Measurements from ENCODE around the gene SRGAP3.

GRCh38 chr3:9230596-9230995, 18.9 kb downstream of the SRGAP3 start:
- TF ChIP-seq, protein P1, sequence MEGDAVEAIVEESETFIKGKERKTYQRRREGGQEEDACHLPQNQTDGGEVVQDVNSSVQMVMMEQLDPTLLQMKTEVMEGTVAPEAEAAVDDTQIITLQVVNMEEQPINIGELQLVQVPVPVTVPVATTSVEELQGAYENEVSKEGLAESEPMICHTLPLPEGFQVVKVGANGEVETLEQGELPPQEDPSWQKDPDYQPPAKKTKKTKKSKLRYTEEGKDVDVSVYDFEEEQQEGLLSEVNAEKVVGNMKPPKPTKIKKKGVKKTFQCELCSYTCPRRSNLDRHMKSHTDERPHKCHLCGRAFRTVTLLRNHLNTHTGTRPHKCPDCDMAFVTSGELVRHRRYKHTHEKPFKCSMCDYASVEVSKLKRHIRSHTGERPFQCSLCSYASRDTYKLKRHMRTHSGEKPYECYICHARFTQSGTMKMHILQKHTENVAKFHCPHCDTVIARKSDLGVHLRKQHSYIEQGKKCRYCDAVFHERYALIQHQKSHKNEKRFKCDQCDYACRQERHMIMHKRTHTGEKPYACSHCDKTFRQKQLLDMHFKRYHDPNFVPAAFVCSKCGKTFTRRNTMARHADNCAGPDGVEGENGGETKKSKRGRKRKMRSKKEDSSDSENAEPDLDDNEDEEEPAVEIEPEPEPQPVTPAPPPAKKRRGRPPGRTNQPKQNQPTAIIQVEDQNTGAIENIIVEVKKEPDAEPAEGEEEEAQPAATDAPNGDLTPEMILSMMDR (IDR thresholded peaks at IDR 0.05) = no peak
- TF ChIP-seq POLR2A (IDR thresholded peaks at IDR 0.05) = no peak
